ENCODE measurements around the gene AKNA. TPM values are rescaled to one million over a fixed set of nuclear protein-coding genes. Genes with fewer than 3 reads are reported as not detected.

AKNA gene
- total RNA-seq, 1 experiment from 2014 or later, result 14.4 TPM

DNA sequence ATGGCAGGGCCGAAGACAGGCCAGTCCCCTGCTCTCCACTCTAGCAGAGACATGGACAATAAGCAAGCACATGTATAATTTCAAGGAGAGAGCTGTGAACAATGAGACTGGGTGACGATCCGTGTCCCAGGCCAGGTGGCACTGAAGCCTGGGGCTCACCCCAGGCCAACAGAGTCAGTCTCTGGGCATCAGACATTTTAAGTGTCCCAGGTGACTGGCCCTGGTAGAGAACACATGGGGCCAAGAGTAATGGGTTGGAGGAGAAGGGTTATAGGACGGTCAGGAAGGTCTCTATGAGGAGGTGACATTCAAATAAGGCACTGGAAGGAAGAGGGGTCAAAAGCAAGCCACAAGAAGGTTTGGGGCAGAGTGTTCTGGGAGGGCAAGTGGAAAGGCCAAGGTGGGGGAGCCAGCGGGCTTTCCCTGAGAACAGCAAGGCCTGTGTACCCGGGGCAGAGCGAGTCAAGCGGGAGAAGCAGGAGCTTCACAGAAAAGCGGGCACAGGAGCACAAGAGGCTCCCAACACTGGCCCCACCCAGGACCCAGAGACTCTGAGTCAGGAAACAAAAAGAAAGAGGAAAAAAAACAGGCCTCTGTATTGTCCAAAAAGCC, 1.1 kb upstream of the AKNA start:
- Histone ChIP-seq H3K9me3 (ENCODE audit: insufficient read depth, low read depth) (no peaks in the 10 kb centered on the region), H3K79me2 (ENCODE audit: low read depth) (no peaks in the 10 kb centered on the region), H3K36me3 (ENCODE audit: low read depth) (no peaks in the 10 kb centered on the region), H2AFZ (no peak overlapping the region), H3K4me2 (no peak overlapping the region), H3K4me1 (replicated peaks; ENCODE audit: insufficient read depth) (peaks cover 26% of the 10 kb centered on the region), H3K4me3 (no peak overlapping the region), H3K9me2 (ENCODE audit: insufficient read depth) (no peaks in the 10 kb centered on the region), H4K20me1 (ENCODE audit: insufficient read depth) (0 out of 2 replicates have a peak, but pooled peaks cover 4% of the 10 kb centered on the region), H3K27me3 (ENCODE audit: insufficient read depth, low read depth) (no peaks in the 10 kb centered on the region), H3F3A (ENCODE audit: insufficient read depth, low read depth) (peaks cover 16% of the 10 kb centered on the region; the same call in 1 of the 2 replicates), H3K27ac (no peak overlapping the region)
- intact Hi-C loops (cut with micrococcal nuclease; ENCODE audit: unreplicated experiment), result no loop called here
- POLR2A ChIA-PET (ENCODE audit: unreplicated experiment), result no interaction called here
- no TSS peak for BruUV-seq (replicated peaks)
- CTCF ChIA-PET, result no interaction called here
- TF ChIP-seq, protein P1, sequence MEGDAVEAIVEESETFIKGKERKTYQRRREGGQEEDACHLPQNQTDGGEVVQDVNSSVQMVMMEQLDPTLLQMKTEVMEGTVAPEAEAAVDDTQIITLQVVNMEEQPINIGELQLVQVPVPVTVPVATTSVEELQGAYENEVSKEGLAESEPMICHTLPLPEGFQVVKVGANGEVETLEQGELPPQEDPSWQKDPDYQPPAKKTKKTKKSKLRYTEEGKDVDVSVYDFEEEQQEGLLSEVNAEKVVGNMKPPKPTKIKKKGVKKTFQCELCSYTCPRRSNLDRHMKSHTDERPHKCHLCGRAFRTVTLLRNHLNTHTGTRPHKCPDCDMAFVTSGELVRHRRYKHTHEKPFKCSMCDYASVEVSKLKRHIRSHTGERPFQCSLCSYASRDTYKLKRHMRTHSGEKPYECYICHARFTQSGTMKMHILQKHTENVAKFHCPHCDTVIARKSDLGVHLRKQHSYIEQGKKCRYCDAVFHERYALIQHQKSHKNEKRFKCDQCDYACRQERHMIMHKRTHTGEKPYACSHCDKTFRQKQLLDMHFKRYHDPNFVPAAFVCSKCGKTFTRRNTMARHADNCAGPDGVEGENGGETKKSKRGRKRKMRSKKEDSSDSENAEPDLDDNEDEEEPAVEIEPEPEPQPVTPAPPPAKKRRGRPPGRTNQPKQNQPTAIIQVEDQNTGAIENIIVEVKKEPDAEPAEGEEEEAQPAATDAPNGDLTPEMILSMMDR (conservative IDR thresholded peaks at IDR 0.05), result no peak
- TF ChIP-seq EZH2 (IDR thresholded peaks at IDR 0.05; ENCODE audit: low read depth), result no peak
- DNase-seq, result no peak

DNA sequence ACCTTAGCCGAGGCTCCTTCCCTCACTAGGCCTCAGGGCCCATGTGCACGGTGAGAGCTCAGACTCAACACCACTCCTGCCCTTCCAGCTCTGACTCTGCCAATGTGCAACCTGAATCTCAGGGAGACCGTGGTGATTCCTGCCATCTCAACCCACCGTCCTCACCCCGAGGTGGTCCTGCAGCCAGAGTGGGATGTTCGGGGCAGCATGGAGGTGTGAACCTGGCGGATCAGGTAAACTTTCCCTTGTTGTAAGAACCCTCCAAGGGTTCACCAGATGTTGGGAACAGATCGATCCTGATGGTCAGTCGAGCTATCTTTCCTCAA, 538 bp upstream of the AKNA start:
- no peak overlapping the region for H3K4me2 ChIP-seq

DNA sequence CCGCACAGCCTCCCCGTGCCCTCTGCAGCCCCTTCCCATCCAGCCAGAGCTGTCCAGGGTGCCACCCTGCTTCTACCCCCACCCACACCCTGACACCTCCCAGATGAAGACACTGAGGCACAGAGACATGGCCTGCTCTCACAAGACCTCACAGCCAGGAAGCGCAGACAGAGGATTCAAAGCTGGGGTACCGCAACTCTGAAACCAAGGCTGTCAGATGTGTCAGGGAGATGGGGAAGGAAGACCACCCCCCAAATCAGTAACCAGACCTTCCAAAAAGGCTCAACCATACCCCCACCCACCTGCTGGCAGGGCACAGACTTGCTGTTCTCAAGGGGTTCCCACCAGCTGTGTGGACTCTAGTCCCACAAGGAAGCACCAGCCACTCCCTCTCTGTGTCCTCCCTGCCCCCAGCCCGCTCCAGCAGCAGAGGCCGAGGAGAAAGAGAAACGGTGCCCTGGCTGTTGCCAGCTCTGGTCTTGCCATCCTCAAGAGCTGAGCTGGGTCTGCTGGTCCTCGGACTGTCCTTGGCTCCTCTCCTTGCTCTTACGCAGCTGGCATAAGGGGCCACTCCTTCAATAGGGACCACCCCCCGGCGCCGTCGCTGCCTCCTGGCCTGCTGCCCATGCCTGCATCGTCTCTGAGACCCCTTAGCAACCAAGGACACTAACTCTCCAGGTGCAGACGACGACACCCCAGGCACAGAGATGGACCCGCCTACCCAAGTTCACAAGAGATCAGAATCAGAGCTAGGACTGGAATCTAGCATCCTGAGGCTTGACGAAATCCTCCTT, 699 bp downstream of the AKNA start:
- H3K27ac ChIP-seq, result no peak overlapping the region
- peaks cover 18% of the 10 kb centered on the region for H3K4me1 ChIP-seq (replicated peaks; ENCODE audit: insufficient read depth)
- intact Hi-C loops (cut with micrococcal nuclease; ENCODE audit: unreplicated experiment), result no loop called here
- no TSS peak for BruUV-seq (replicated peaks)
- CTCF ChIA-PET, result no interaction called here
- H3F3A ChIP-seq (ENCODE audit: insufficient read depth, low read depth), result peaks cover 8% of the 10 kb centered on the region; the same call in 1 of the 2 replicates
- no peak for TF ChIP-seq EZH2 (IDR thresholded peaks at IDR 0.05; ENCODE audit: low read depth)
- TF ChIP-seq, protein P1 (conservative IDR thresholded peaks at IDR 0.05), result no peak
- H3K9me2 ChIP-seq (ENCODE audit: insufficient read depth), result no peaks in the 10 kb centered on the region
- H3K79me2 ChIP-seq (ENCODE audit: low read depth), result no peaks in the 10 kb centered on the region
- DNase-seq, result no peak
- H4K20me1 ChIP-seq (ENCODE audit: insufficient read depth), result no peaks in the 10 kb centered on the region
- no peaks in the 10 kb centered on the region for H3K27me3 ChIP-seq (ENCODE audit: insufficient read depth, low read depth)
- H3K4me3 ChIP-seq, result no peak overlapping the region
- H2AFZ ChIP-seq, result no peak overlapping the region
- H3K36me3 ChIP-seq (ENCODE audit: low read depth), result no peaks in the 10 kb centered on the region
- H3K9me3 ChIP-seq (ENCODE audit: insufficient read depth, low read depth), result no peaks in the 10 kb centered on the region
- POLR2A ChIA-PET (ENCODE audit: unreplicated experiment), result no interaction called here
- no peak overlapping the region for H3K4me2 ChIP-seq

More for the DNA sequence above, 538 bp upstream of the AKNA start:
- Histone ChIP-seq H3F3A (ENCODE audit: insufficient read depth, low read depth) (peaks cover 16% of the 10 kb centered on the region; the same call in 1 of the 2 replicates), H3K79me2 (ENCODE audit: low read depth) (no peaks in the 10 kb centered on the region), H3K9me3 (ENCODE audit: insufficient read depth, low read depth) (no peaks in the 10 kb centered on the region), H4K20me1 (ENCODE audit: insufficient read depth) (0 out of 2 replicates have a peak, but pooled peaks cover 4% of the 10 kb centered on the region), H3K4me1 (replicated peaks; ENCODE audit: insufficient read depth) (peaks cover 26% of the 10 kb centered on the region), H3K27ac (no peak overlapping the region), H3K9me2 (ENCODE audit: insufficient read depth) (no peaks in the 10 kb centered on the region), H2AFZ (no peak overlapping the region), H3K4me3 (no peak overlapping the region), H3K27me3 (ENCODE audit: insufficient read depth, low read depth) (no peaks in the 10 kb centered on the region), H3K36me3 (ENCODE audit: low read depth) (no peaks in the 10 kb centered on the region)
- intact Hi-C loops (cut with micrococcal nuclease; ENCODE audit: unreplicated experiment), result no loop called here
- TF ChIP-seq, protein P1 (conservative IDR thresholded peaks at IDR 0.05), result no peak
- TF ChIP-seq EZH2 (IDR thresholded peaks at IDR 0.05; ENCODE audit: low read depth), result no peak
- ChIA-PET POLR2A (ENCODE audit: unreplicated experiment) (no interaction called here), CTCF (no interaction called here)
- no TSS peak for BruUV-seq (replicated peaks)
- no peak for DNase-seq

Measured in PC-9 (cell line).